Kidney epithelial cell (primary cell): ENCODE data around the gene HSDL1. TPM values are rescaled to one million over a fixed set of nuclear protein-coding genes. Genes with fewer than 3 reads are reported as not detected.

ENCODE experiments used
- DNase-seq: peaks from one replicate; pipeline ENCODE4 v3.0.0-alpha.2; 2010; ENCODE audit warnings: low read depth
- H3K27me3 ChIP-seq: 2 replicates; pipeline ENCODE4 v1.6.0; 2011; ENCODE audit warnings: low read length; ENCODE audit not compliant: control insufficient read depth, insufficient read depth
- H3K36me3 ChIP-seq: 2 replicates; pipeline ENCODE4 v1.5.1; 2011; ENCODE audit warnings: low read length; ENCODE audit not compliant: control insufficient read depth, insufficient read depth
- H3K4me3 ChIP-seq: 2 replicates; pipeline ENCODE4 v1.5.1; 2011; ENCODE audit warnings: low read depth, mild to moderate bottlenecking, control low read depth, low read length
- CTCF ChIP-seq: IDR thresholded peaks from 2 replicates; pipeline ENCODE4 v1.5.1; 2011; ENCODE audit warnings: mild to moderate bottlenecking, moderate library complexity, low read length, control low read depth, inconsistent platforms; ENCODE audit not compliant: insufficient read depth, poor library complexity, severe bottlenecking
- total RNA-seq: library from RNA; depleted of rRNA; stranded (reverse); fragments of >200 nt; gene quantifications from 2 replicates; pipeline ENCODE4 v1.2.3, GENCODE V29; 2015

HSDL1 gene
- total RNA-seq, 1 donor from 2014 or later = 37.9 TPM

- DNase-seq = no peak
- no peak overlapping the region for H3K4me3 ChIP-seq
- H3K36me3 ChIP-seq = no peaks in the 10 kb centered on the region
Measured at GRCh38 chr16:84080378-84080777, 64.6 kb downstream of the HSDL1 start.

GRCh38 chr16:84079664-84080063 lies 65.3 kb downstream of the HSDL1 start:
- H3K27me3 ChIP-seq = no peaks in the 10 kb centered on the region
- H3K4me3 ChIP-seq = no peak overlapping the region
- no peak for DNase-seq
- H3K36me3 ChIP-seq = no peaks in the 10 kb centered on the region
- no peak for TF ChIP-seq CTCF

More at GRCh38 chr16:84080378-84080777, 64.6 kb downstream of the HSDL1 start:
- no peaks in the 10 kb centered on the region for H3K27me3 ChIP-seq
- no peak for TF ChIP-seq CTCF

- Histone ChIP-seq H3K4me3 (no peak overlapping the region), H3K36me3 (peaks cover 5% of the 10 kb centered on the region), H3K27me3 (no peaks in the 10 kb centered on the region)
- no peak for TF ChIP-seq CTCF
- DNase-seq = no peak
Measured at GRCh38 chr16:84075376-84075775, 69.6 kb downstream of the HSDL1 start.

GRCh38 chr16:84074721-84075120 lies 70.3 kb downstream of the HSDL1 start:
- H3K36me3 ChIP-seq = peaks cover 6% of the 10 kb centered on the region
- no peaks in the 10 kb centered on the region for H3K27me3 ChIP-seq
- H3K4me3 ChIP-seq = no peak overlapping the region
- no peak for TF ChIP-seq CTCF
- no peak for DNase-seq

Other genes with a start within 250 kb of the HSDL1 start
- 3.4 and 3.5 TPM in 2 replicates for gene MLYCD, start 246.1 kb downstream of the HSDL1 start, total RNA-seq
- 4.4 and 8.0 TPM in 2 replicates for gene OSGIN1, start 191.9 kb downstream of the HSDL1 start, total RNA-seq
- gene NECAB2, start 176.9 kb downstream of the HSDL1 start, total RNA-seq = not detected in 2 replicates
- not detected in 2 replicates for gene SLC38A8, start 102.4 kb downstream of the HSDL1 start, total RNA-seq
- gene MBTPS1, start 28.2 kb downstream of the HSDL1 start, total RNA-seq = 70.9 and 86.5 TPM in 2 replicates
- gene DNAAF1, start 131 bp upstream of the HSDL1 start, total RNA-seq = not detected in 2 replicates
- 23.9 and 34.6 TPM in 2 replicates for gene TAF1C, start 41.9 kb upstream of the HSDL1 start, total RNA-seq
- not detected in 2 replicates for gene ADAD2, start 46.0 kb upstream of the HSDL1 start, total RNA-seq
- gene KCNG4, start 94.8 kb upstream of the HSDL1 start, total RNA-seq = not detected in 2 replicates
- 0.29 TPM in 1 of 2 replicates, not detected in the other for gene WFDC1, start 149.7 kb upstream of the HSDL1 start, total RNA-seq
- 17.1 and 17.9 TPM in 2 replicates for gene ATP2C2, start 223.4 kb upstream of the HSDL1 start, total RNA-seq